GM23248 (cell line): ENCODE measurements around the gene ETFBKMT. TPM values are rescaled to one million over a fixed set of nuclear protein-coding genes. Genes with fewer than 3 reads are reported as not detected.

Experiments used
- DNase-seq: peaks from one replicate; pipeline ENCODE4 v3.0.0-alpha.2; 2015
- H2AFZ ChIP-seq: fragments of 200-600 bp; sonication (generic); 2 replicates; pipeline ENCODE4 v1.6.1; 2016; ENCODE audit warnings: antibody characterized with exemption
- H3F3A ChIP-seq: fragments of 200-600 bp; sonication (generic); 2 replicates; pipeline ENCODE4 v1.6.1; 2016; ENCODE audit warnings: mild to moderate bottlenecking, antibody characterized with exemption, mixed run types; ENCODE audit not compliant: insufficient read depth
- H3K27ac ChIP-seq: fragments of 200-600 bp; sonication (generic); 2 replicates; pipeline ENCODE4 v1.5.1; 2016; ENCODE audit warnings: mild to moderate bottlenecking
- H3K27me3 ChIP-seq: fragments of 200-600 bp; sonication (generic); replicated peaks from 2 replicates; pipeline ENCODE4 v1.6.1; 2016; ENCODE audit warnings: mild to moderate bottlenecking; ENCODE audit not compliant: insufficient read depth
- H3K36me3 ChIP-seq: fragments of 200-600 bp; sonication (generic); 2 replicates; pipeline ENCODE4 v1.6.1; 2016; ENCODE audit warnings: low read depth, mild to moderate bottlenecking
- H3K4me1 ChIP-seq: fragments of 200-600 bp; sonication (generic); 2 replicates; pipeline ENCODE4 v1.6.1; 2016; ENCODE audit warnings: mild to moderate bottlenecking; ENCODE audit not compliant: insufficient read depth
- H3K4me2 ChIP-seq: fragments of 200-600 bp; sonication (generic); one replicate; pipeline ENCODE4 v1.6.1; 2016; ENCODE audit warnings: mild to moderate bottlenecking; ENCODE audit not compliant: unreplicated experiment
- H3K4me3 ChIP-seq: fragments of 200-600 bp; sonication (generic); 2 replicates; pipeline ENCODE4 v1.5.1; 2016; ENCODE audit warnings: mild to moderate bottlenecking
- H3K79me2 ChIP-seq: fragments of 200-600 bp; sonication (generic); 2 replicates; pipeline ENCODE4 v1.6.1; 2016; ENCODE audit warnings: mild to moderate bottlenecking; ENCODE audit not compliant: insufficient read depth
- H3K9ac ChIP-seq: fragments of 200-600 bp; sonication (generic); 2 replicates; pipeline ENCODE4 v1.6.1; 2016; ENCODE audit warnings: mild to moderate bottlenecking
- H3K9me2 ChIP-seq: fragments of 200-600 bp; sonication (generic); 2 replicates; pipeline ENCODE4 v1.6.1; 2016; ENCODE audit warnings: mixed run types, mild to moderate bottlenecking, moderate library complexity; ENCODE audit not compliant: insufficient read depth
- H3K9me3 ChIP-seq: fragments of 200-600 bp; sonication (generic); one replicate; pipeline ENCODE4 v1.6.1; 2017; ENCODE audit warnings: low read depth
- H4K20me1 ChIP-seq: fragments of 200-600 bp; sonication (generic); 2 replicates; pipeline ENCODE4 v1.6.0; 2016; ENCODE audit not compliant: insufficient read depth
- EZH2 ChIP-seq: fragments of 200-600 bp; sonication (generic); IDR thresholded peaks from 2 replicates; pipeline ENCODE4 v1.6.1; 2018; ENCODE audit warnings: antibody characterized with exemption, mild to moderate bottlenecking; ENCODE audit not compliant: insufficient read depth, poor library complexity, severe bottlenecking
- EZH2phosphoT487 ChIP-seq: fragments of 200-600 bp; sonication (generic); IDR thresholded peaks from 2 replicates; pipeline ENCODE4 v1.6.1; 2018; ENCODE audit warnings: antibody characterized with exemption, moderate library complexity, mild to moderate bottlenecking, low read depth; ENCODE audit not compliant: insufficient read depth
- WGBS, 2 experiments: methylation state at CpG; one replicate each; pipeline ENCODE4 v1.1.6; 2015 to 2017; ENCODE audit warnings: low lambda C conversion rate in 2 of 2, low coverage in 1 of 2; ENCODE audit errors: missing lambda C conversion rate in 2 of 2; 5-methylcytosine and 5-hydroxymethylcytosine counted together
- in situ Hi-C: fragments of 300-500 bp; cut with MboI; formaldehyde crosslinking; loops from 2 replicates; pipeline ENCODE4 v1.15.0; 2020
- polyA plus RNA-seq: library from polyadenylated mRNA; unstranded; fragments of >200 nt; fragmentation: Nextera tagmentation; extraction: Ambion mirVana; gene quantifications from 2 replicates; pipeline ENCODE4 v1.2.1, GENCODE V29; 2016
- total RNA-seq: library from RNA; depleted of rRNA; stranded (reverse); fragments of >200 nt; shearing (Covaris generic); gene quantifications from 2 replicates; pipeline ENCODE4 v1.2.3, GENCODE V29; 2014

Gene ETFBKMT
- total and polyA plus RNA-seq, 2 experiments from 2014 or later = 3.4 to 4.3 TPM

- no peak for TF ChIP-seq EZH2
- no peak for TF ChIP-seq EZH2phosphoT487
- Histone ChIP-seq H3K9me3 (no peaks in the 10 kb centered on the region), H3K27me3 (no peaks in the 10 kb centered on the region), H3K27ac (no peak overlapping the region), H3F3A (no peaks in the 10 kb centered on the region), H2AFZ (no peak overlapping the region), H3K79me2 (no peaks in the 10 kb centered on the region), H3K9me2 (no peaks in the 10 kb centered on the region), H3K36me3 (no peaks in the 10 kb centered on the region), H3K4me1 (peaks cover 11% of the 10 kb centered on the region), H3K4me3 (no peak overlapping the region), H3K4me2 (no peak overlapping the region), H4K20me1 (no peaks in the 10 kb centered on the region), H3K9ac (no peak overlapping the region)
- in situ Hi-C loops = no loop called here
- 88 to 89% methylated on average over 6 of the region's 6 CpGs for WGBS, 2 experiments
- DNase-seq = no peak
Observed at GRCh38 chr12:31631023-31631724, 28.3 kb upstream of the ETFBKMT start.

GRCh38 chr12:31631809-31632208 is 27.7 kb upstream of the ETFBKMT start:
- WGBS, 2 experiments = 90 to 95% methylated on average over 8 to 12 of the region's 12 CpGs
- no peaks in the 10 kb centered on the region for H3K79me2 ChIP-seq
- H3K4me2 ChIP-seq = no peak overlapping the region
- H3K27me3 ChIP-seq = no peaks in the 10 kb centered on the region
- TF ChIP-seq EZH2phosphoT487 (no peak), EZH2 (no peak)
- no peak overlapping the region for H3K9ac ChIP-seq
- H3K36me3 ChIP-seq = no peaks in the 10 kb centered on the region
- H3K27ac ChIP-seq = no peak overlapping the region
- in situ Hi-C loops = no loop called here
- peaks cover 11% of the 10 kb centered on the region for H3K4me1 ChIP-seq
- no peak overlapping the region for H3K4me3 ChIP-seq
- H2AFZ ChIP-seq = no peak overlapping the region
- no peaks in the 10 kb centered on the region for H3K9me3 ChIP-seq
- no peaks in the 10 kb centered on the region for H3K9me2 ChIP-seq
- no peaks in the 10 kb centered on the region for H3F3A ChIP-seq
- H4K20me1 ChIP-seq = no peaks in the 10 kb centered on the region
- DNase-seq = no peak

- no peak overlapping the region for H3K9ac ChIP-seq
- H3F3A ChIP-seq = no peaks in the 10 kb centered on the region
- H3K4me3 ChIP-seq = no peak overlapping the region
- WGBS, 2 experiments = 76 to 77% methylated on average over 4 of the region's 4 CpGs
- no peaks in the 10 kb centered on the region for H3K9me3 ChIP-seq
- H3K9me2 ChIP-seq = no peaks in the 10 kb centered on the region
- in situ Hi-C loops = no loop called here
- no peaks in the 10 kb centered on the region for H4K20me1 ChIP-seq
- H3K4me2 ChIP-seq = no peak overlapping the region
- H3K79me2 ChIP-seq = no peaks in the 10 kb centered on the region
- no peak for DNase-seq
- TF ChIP-seq EZH2 = no peak
- no peak for TF ChIP-seq EZH2phosphoT487
- no peaks in the 10 kb centered on the region for H3K27me3 ChIP-seq
- peaks cover 11% of the 10 kb centered on the region for H3K4me1 ChIP-seq
- H3K27ac ChIP-seq = no peak overlapping the region
- H2AFZ ChIP-seq = no peak overlapping the region
- no peaks in the 10 kb centered on the region for H3K36me3 ChIP-seq
Observed at GRCh38 chr12:31633464-31633863, 26.0 kb upstream of the ETFBKMT start.

GRCh38 chr12:31634620-31635019 is 24.9 kb upstream of the ETFBKMT start:
- H2AFZ ChIP-seq = no peak overlapping the region
- no peak for DNase-seq
- H3K9me2 ChIP-seq = no peaks in the 10 kb centered on the region
- H3K4me2 ChIP-seq = no peak overlapping the region
- in situ Hi-C loops = loop anchor here (5.0 kb wide), 1 partner anchor 232 kb away; no protein-coding TSS in a partner anchor
- no peaks in the 10 kb centered on the region for H3K79me2 ChIP-seq
- no peak overlapping the region for H3K4me3 ChIP-seq
- H3K27ac ChIP-seq = no peak overlapping the region
- no peaks in the 10 kb centered on the region for H3K36me3 ChIP-seq
- TF ChIP-seq EZH2 = no peak
- no peak for TF ChIP-seq EZH2phosphoT487
- no peaks in the 10 kb centered on the region for H3K9me3 ChIP-seq
- H4K20me1 ChIP-seq = no peaks in the 10 kb centered on the region
- peaks cover 9% of the 10 kb centered on the region for H3K4me1 ChIP-seq
- no peaks in the 10 kb centered on the region for H3F3A ChIP-seq
- H3K9ac ChIP-seq = no peak overlapping the region
- 29 to 53% methylated on average over 1 of the region's 1 CpG for WGBS, 2 experiments
- H3K27me3 ChIP-seq = no peaks in the 10 kb centered on the region
